ENCODE data around the gene TENM4. TPM values are rescaled to one million over a fixed set of nuclear protein-coding genes. Genes with fewer than 3 reads are reported as not detected.

TENM4 gene
- total RNA-seq, 1 donor from 2014 or later: 43.2 TPM

DNA sequence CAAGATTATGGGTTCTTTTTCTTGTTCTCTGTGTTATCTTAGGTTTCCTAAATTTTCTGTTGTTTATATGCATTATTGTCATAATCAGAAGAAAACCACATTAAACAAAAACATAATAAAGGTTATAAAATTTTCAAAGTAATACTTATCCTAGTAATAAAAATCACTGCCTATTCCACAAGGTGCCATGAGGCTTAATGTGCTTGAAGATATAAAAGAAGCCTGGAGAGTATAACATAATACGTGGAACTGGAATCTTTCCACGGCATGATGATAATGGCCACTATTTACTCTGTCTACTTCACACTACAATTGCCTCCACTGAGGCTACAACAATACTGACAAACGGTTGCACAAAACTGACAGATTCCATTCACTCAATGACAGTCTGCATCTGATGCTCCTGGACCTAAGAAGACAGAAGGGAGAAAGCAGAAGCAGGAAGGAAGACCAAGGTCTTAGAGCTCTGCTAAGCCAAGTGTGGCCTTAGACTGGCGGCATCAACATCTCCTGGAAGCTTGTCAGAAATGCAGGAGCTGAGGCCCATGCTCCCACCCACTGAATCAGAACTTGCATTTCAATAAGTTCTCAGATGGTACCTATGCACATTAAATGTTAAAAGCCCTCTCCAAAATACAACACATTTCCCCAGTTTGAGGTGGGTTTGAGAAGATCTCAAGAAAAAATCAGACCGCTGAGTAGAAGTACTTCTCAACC lies 13.1 kb downstream of the TENM4 start:
- no peak for DNase-seq (ENCODE audit: low read depth, low spot score)
- Mint-ChIP-seq H3K27me3 (ENCODE audit: low read depth) (no peaks in the 10 kb centered on the region), H3K9me3 (no peaks in the 10 kb centered on the region), H3K36me3 (ENCODE audit: low read depth) (no peaks in the 10 kb centered on the region), H3K4me1 (peaks cover 12% of the 10 kb centered on the region), H3K27ac (ENCODE audit: unreplicated experiment) (peak overlapping the region; percentile 58), H3K4me3 (no peak overlapping the region)
- TF ChIP-seq, protein P1, sequence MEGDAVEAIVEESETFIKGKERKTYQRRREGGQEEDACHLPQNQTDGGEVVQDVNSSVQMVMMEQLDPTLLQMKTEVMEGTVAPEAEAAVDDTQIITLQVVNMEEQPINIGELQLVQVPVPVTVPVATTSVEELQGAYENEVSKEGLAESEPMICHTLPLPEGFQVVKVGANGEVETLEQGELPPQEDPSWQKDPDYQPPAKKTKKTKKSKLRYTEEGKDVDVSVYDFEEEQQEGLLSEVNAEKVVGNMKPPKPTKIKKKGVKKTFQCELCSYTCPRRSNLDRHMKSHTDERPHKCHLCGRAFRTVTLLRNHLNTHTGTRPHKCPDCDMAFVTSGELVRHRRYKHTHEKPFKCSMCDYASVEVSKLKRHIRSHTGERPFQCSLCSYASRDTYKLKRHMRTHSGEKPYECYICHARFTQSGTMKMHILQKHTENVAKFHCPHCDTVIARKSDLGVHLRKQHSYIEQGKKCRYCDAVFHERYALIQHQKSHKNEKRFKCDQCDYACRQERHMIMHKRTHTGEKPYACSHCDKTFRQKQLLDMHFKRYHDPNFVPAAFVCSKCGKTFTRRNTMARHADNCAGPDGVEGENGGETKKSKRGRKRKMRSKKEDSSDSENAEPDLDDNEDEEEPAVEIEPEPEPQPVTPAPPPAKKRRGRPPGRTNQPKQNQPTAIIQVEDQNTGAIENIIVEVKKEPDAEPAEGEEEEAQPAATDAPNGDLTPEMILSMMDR (conservative IDR thresholded peaks at IDR 0.05): no peak

DNA sequence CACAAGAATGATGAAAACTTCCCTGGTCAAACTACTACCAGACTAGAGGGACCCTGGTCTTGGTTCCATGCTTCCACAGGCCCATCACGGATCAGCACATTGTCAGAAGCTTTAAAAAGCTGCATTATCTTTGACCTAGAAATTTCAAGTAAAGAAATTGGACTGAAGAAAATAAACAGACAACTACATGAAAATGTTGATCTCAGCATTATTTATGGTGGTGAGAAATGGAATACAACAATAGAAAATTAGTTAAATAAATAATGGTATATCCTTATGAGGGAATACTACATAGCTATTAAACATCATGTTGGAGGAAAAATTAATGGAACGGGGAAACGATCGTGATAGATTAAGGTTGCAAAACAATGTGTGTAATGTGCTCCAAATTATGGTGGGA lies 13.7 kb downstream of the TENM4 start:
- Mint-ChIP-seq H3K4me3 (no peak overlapping the region), H3K27me3 (ENCODE audit: low read depth) (no peaks in the 10 kb centered on the region), H3K4me1 (peaks cover 12% of the 10 kb centered on the region), H3K27ac (ENCODE audit: unreplicated experiment) (no peak overlapping the region), H3K9me3 (no peaks in the 10 kb centered on the region), H3K36me3 (ENCODE audit: low read depth) (no peaks in the 10 kb centered on the region)
- DNase-seq (ENCODE audit: low read depth, low spot score): no peak
- TF ChIP-seq, protein P1 (conservative IDR thresholded peaks at IDR 0.05): no peak

DNA sequence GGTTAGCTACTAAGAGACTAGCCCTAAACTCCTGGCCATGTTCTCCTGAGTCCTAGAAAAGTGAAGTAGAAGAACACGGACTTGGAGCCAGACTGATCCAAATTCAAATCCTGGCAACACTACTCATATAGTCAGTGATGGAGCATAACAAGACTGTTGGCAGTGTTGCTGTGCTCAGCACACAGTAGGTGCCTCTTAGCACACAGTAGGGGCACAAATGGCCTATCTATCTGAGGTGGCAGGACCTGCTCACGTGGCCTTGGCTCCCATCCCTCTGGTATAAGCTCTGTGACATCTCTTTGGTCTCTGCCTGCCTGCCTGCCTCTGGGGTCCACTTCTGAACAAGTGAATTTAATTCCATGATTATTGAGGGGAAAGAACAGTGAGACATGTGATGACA lies 15.4 kb downstream of the TENM4 start:
- no peak for DNase-seq (ENCODE audit: low read depth, low spot score)
- H3K27ac Mint-ChIP-seq (ENCODE audit: unreplicated experiment): no peak overlapping the region
- TF ChIP-seq, protein P1 (conservative IDR thresholded peaks at IDR 0.05): no peak
- peaks cover 19% of the 10 kb centered on the region for H3K4me1 Mint-ChIP-seq
- no peaks in the 10 kb centered on the region for H3K9me3 Mint-ChIP-seq
- no peaks in the 10 kb centered on the region for H3K27me3 Mint-ChIP-seq (ENCODE audit: low read depth)
- H3K4me3 Mint-ChIP-seq: no peak overlapping the region
- H3K36me3 Mint-ChIP-seq (ENCODE audit: low read depth): no peaks in the 10 kb centered on the region

DNA sequence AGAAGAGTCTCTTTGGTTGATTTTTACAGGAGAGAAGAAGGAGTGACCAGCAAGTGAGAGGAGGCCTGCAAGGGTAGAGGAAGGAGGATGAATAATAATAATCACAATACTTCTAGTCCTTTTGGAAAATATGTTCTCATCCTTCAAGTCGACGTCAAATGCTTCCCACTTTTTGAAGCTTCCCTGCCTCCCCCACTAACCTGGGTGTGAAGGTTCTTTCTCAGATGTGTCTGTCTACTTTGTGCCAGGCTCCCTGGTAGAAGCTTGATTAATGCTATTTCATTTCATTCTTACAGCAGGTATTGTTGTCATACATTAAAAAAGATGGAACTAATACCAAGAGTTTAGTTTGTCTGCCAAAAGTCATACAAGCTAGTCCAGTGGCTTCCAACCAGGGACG lies 17.1 kb downstream of the TENM4 start:
- DNase-seq (ENCODE audit: low read depth, low spot score): no peak
- H3K36me3 Mint-ChIP-seq (ENCODE audit: low read depth): no peaks in the 10 kb centered on the region
- TF ChIP-seq, protein P1 (conservative IDR thresholded peaks at IDR 0.05): no peak
- H3K4me1 Mint-ChIP-seq: peaks cover 19% of the 10 kb centered on the region
- H3K9me3 Mint-ChIP-seq: no peaks in the 10 kb centered on the region
- no peaks in the 10 kb centered on the region for H3K27me3 Mint-ChIP-seq (ENCODE audit: low read depth)
- no peak overlapping the region for H3K27ac Mint-ChIP-seq (ENCODE audit: unreplicated experiment)
- no peak overlapping the region for H3K4me3 Mint-ChIP-seq

DNA sequence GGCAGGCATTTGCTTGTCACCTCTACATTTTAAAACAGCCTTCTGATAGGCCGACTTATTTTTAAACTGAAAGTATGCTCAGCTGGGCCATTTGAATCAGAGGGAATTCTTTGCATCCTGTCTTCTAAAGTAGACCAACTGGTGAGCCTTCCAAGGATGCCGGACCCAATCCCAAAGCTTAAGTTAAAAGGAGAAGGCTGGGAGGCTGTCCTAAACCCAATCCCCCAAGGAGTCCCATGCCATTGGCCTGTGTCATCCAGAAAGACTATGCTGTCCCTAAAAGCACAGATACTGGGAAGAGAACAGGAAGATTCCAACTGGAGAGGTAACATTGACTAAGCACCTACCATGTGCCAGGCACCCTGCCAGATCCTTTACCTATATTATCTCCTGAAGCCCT lies 18.0 kb downstream of the TENM4 start:
- H3K4me1 Mint-ChIP-seq: peaks cover 11% of the 10 kb centered on the region

More for the DNA sequence above, 18.0 kb downstream of the TENM4 start:
- no peak overlapping the region for H3K4me3 Mint-ChIP-seq
- TF ChIP-seq, protein P1 (conservative IDR thresholded peaks at IDR 0.05): no peak
- H3K27me3 Mint-ChIP-seq (ENCODE audit: low read depth): no peaks in the 10 kb centered on the region
- no peaks in the 10 kb centered on the region for H3K9me3 Mint-ChIP-seq
- H3K27ac Mint-ChIP-seq (ENCODE audit: unreplicated experiment): no peak overlapping the region
- H3K36me3 Mint-ChIP-seq (ENCODE audit: low read depth): no peaks in the 10 kb centered on the region
- DNase-seq (ENCODE audit: low read depth, low spot score): no peak
